Measurements from ENCODE around the gene CEP170.
"Not testable (repeated sequence)": the region's sequence is repeated elsewhere in the genome, so short reads cannot be mapped to it uniquely, and the experiment has no call there.

The CEP170 gene

DNA sequence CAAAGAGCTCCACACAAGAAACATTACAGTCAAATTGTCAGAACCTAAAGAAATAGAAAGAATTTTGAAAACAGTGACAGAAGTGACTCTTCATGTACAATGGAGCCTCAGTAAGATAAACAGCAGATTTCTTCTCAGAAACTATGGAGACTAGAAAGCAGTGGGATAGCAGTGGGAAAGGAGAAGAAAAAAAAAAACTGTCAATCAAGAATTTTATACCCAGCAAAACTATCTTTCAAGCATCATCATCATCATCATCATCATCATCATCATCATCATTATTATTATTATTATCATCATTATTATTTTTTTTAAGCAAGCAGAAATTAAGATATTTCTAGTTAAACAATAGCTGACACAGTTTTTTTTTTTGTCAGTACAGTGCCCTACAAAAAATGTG lies 24.2 kb downstream of the CEP170 start:
- no peak for DNase-seq

DNA sequence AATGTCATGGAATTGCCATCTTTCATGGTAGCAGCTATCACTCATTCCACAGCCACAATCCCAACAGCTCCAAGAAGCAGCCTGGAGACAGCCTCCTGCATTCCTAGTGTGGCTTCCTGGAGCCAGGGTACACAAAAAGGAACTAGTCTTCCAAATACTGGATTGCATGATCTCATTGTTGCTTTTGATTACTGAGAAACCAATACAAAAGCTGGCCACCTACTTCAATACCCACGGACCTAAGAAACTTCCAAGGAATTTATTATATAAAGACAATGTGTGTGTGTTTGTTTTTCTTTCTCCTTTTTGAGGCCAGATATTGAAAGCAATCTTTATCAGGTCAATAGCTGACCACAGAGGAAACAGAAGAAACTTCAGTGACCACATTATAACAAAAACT lies 25.6 kb downstream of the CEP170 start:
- DNase-seq, result no peak

DNA sequence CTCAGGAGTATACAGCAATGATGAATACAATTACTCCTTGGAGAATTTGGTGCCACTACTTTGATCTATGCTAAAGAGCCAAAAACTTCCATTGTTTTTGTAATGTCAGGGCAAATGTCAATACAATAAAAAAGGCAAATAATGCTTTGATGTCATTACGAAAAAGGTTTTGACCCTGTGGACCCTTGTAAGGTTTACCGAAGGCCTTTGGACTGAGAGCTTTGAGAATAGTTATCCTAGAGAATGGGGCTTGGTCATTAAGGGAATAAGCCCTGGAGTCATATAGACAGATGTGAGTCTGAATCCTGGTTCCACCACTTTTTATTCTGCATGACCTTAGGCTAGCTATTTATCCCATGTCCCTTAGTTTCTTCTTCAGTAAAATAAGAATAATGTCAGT lies 27.5 kb downstream of the CEP170 start:
- no peak for DNase-seq

DNA sequence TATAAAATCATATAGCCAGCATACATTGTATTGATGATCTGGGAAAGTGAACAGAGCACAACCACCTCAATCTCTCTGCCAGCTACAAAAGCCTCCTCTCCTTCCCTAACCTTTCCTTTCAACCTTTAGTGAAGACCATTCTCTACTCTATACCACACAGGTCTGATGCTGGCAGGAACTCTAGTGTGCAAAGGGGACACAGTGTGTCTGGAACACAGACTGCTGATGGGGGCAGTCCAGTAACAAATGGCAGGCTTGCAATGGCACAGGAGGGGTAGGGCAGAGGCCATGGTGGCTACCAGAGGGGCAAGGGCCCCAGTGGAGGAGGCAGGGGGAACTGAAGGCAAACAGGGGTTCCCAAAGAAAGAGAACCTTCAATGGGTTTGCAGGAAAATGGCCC lies 37.0 kb downstream of the CEP170 start:
- DNase-seq, result no peak

DNA sequence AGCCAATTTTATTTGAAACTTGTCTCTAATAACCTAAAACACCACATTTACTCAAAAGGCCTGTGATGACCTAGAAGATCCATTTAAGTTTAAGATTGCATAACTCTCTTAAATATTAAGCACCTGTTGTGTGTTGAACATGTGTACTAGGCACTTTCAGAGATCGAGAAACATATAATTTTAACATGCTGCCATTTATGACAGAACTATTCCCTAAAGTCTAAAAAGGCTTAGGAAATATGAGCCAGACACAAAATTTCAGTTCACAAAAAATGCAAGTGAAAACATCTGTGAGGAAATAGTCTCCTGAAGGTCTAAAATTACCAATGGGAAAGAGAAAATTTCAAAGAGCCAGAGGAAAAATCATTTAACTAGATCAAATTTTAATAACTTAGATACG lies 37.7 kb downstream of the CEP170 start:
- DNase-seq, result no peak

DNA sequence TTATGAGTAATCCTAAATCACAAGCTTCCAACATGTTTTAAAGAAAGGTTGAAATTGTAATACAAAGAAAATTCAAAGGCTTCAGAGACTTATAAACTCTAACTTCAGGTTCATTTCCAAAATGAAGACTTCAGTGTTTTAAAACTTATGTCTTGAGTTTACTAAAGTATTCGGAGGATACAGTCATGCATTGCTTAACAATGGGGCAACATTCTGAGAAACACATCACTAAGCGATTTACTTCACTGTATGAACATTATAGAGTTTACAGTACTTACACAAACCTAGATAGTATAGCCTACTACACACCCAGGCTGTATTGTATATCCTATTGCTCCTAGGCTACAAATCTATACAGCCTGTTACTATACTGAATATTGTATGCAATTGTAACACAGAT lies 38.3 kb downstream of the CEP170 start:
- no peak for DNase-seq

DNA sequence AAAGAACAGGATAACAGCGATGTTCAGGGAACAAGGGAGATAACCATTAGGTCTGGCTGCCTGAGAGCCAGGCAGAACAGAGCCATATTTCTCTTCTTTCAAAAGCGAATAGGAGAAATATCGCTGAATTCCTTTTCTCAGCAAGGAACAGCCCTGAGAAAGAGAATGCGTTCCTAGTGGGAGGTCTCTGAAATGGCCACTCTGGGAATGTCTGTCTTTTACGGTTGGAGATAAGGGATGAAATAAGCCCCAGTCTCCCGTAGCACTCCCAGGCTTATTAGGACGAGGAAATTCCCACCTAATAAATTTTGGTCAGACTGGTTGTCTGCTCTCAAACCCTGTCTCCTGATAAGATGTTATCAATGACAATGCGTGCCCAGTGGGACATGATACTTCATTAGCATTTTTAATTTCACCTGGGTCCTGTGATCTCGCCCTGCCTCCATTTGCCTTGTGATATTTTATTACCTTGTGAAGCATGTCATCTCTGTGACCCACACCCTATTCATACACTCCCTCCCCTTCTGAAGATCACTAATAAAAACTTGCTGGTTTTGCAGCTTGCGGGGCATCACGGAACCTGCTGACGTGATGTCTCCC lies 39.7 kb downstream of the CEP170 start:
- DNase-seq, result not testable (repeated sequence)

DNA sequence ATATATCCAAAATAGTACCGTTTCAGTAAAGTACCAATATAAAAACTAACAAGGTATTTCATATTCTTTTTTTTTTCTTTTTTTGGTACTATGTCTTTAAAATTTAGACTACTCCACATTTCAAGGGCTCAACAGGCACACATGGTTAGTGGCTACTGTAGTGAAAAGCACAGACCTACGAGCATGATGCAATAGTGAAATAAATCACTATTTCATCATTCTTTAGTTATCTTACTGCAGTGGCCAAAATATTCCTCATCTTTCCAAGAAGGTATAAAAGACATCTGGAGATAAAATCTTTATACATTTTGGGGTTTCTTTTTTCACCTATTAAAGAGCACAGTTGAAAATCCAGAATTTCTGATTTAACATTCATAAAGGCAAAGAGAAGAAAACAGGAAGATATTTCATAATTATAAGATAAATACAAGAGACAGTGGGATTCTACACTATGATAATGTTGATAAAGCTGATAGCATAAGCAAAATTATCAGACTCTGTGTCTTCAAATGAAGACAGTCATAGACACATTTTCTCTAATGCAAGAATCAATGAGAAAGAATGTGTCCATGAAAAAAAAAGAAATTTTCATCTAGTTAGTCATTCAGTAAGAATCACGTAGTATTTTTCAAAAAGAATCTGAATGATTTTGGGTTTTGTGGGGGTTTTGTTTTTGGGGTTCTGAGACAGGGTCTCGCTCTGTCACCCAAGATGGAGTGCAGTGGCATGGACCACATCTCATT lies 41.9 kb downstream of the CEP170 start:
- DNase-seq, result no peak

DNA sequence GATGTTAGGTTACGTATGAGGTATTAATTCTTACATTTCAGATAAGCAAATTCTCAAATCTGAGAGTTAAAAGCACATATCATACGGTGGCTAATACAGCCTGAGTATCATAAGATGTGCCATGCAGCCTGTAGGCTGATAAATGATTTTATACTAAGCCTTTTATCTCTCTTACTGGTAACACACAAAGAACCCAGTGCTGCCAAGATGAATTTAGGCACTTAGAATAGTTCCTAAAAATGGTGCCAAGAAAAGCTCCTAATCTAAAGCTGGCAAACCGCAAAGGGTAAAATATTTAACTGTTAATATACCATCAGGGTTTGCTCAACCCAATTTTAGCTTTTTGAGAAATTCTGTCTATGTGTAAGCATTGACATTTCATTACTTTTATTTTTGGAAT lies 43.1 kb downstream of the CEP170 start:
- not testable (repeated sequence) for DNase-seq

DNA sequence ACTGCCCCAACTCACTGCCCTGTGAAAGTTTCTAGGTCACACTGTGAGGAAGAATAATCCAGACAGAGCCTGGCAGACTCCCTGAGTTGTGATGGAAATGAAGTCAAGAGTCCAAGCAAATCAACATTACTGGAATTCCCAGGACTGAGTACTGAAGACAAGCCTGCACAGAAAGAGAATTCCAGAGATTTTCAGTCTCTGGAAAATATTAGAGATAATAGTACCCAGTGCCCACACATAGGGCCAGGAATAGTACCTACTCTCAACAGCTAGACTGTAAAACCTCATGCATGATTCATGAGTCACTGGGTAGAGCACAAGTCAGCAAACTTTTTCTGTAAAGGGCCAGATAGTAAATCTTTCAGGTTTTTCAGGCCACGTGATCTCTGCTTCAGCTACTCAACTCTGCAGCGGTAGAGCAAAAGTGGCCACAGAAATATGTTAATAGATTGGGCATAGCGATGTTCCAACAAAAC lies 50.0 kb downstream of the CEP170 start:
- DNase-seq, result not testable (repeated sequence)

DNA sequence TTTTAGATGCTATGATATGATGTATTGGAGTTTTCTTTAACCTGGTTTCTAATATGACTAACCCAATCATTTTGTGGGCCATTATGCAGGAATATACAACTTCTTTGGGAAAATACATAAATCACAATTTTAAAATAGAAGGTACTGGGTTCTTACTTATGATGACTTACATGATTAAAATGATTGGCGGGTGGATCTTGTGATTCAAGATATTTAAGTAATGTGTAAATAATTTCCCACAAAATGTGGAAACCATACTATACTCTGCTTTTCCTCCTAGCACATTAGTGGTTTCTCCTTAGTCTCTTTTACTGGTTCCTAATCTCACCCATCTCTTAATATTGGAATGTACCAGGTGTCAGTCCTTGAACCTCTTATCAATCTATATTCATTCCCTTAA lies 50.7 kb downstream of the CEP170 start:
- not testable (repeated sequence) for DNase-seq

DNA sequence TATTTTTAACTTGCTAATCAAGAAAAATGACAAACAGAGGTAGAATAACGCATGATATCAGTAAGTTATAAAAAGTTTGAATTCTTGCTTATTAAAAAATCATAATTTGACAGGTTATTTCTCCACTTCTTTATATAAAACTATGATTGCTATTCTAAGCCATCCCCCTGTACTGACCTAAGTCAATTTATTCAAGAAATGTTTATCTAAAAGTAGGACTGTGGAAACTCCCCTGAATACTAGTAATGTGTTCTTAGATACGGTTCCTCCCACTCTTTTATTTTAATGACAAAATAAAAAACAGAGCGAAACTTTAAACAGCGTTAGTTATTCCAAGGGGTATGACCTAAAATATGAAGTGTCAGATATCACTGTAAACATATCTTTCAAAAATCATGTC lies 51.9 kb downstream of the CEP170 start:
- DNase-seq, result not testable (repeated sequence)

DNA sequence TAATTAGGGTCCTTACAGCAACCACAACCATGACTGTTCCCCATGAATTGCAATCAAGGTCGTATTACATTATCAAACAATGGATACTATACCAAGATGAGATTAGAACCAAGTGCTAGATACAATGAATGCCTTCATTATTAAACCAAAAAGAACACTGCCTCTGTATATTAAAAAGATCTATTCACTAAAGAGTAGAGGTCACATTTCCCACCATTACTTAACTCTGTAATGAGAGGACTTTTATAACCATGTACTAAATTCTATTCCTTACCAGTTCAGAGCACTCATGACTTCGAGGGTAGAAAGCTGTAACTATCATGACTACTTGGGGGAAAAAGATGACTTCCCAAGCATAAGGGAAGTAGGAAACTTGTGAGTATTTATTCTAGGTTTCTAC lies 53.8 kb downstream of the CEP170 start:
- DNase-seq, result not testable (repeated sequence)

DNA sequence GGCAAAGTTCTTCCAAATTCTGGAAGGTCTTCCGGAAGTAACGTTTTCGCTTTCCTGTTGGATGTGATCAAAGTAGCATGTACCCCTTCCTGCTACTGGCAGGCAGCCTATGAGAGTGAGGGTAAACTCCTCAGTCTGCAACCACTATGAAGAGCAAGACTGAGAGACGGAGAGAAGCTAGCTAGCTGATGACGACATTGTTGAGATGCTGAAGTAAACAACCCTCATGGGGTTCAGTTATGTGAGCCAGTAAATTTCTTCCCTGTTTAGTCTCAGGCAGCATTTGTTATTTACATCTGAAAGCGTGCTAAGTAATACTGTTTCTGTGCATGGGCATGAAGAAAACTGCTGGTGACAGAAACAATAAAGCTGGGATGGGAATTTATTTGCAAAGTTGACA lies 57.6 kb downstream of the CEP170 start:
- DNase-seq, result not testable (repeated sequence)

DNA sequence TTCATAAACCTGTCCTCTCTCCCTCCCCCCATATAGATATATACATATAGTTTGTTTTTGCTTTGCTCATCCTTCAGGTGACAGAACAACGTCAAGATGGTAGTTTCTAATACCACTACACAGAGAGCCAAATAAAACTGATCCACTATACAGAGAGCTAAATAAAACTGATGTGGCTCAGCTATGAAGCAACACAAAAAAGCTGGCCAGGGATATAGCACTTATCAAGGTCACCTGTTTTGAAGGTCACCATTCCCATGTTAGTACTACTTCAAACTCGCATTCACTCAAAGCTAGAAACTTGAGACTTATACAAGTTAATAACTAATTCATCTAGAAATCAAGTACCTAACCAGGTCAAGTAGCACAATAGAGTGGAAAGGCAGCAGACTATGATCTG lies 61.8 kb downstream of the CEP170 start:
- DNase-seq, result not testable (repeated sequence)

DNA sequence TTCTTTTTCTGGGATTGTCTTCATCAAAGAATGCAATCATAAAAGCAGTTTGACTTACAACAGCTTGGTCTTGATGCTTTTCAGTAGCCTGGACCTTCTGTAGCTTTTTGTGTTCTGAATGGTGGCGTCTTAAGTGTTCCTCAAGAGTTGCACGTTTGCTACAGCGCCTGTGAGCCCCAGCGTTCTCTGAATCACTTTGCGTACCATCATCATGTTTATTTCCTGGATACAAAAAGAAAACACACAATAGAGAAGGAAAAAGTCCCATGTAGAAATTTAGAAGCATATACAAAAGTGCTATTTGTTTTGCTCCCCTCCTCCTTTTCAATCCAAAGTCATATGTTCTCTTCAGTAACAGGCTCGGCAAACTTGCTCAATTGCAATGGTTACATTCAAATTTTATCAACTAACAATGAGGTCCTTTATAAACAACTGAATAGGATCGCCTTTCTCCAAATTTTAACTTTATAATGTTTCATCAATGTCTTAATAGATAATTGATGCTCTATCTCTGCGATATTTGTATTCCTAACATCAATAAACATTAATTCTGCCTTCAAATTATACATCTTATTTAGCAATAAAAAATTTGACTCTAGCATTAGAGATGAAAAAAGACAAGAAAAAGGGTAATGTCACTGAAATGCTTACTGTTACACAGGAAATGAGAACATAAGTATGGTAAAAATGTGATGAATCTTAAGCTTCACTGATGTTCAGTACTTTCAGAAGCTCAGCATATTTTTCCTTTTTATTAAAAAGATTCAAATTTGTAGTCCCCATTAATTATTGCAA lies 68.7 kb downstream of the CEP170 start:
- DNase-seq, result not testable (repeated sequence)

DNA sequence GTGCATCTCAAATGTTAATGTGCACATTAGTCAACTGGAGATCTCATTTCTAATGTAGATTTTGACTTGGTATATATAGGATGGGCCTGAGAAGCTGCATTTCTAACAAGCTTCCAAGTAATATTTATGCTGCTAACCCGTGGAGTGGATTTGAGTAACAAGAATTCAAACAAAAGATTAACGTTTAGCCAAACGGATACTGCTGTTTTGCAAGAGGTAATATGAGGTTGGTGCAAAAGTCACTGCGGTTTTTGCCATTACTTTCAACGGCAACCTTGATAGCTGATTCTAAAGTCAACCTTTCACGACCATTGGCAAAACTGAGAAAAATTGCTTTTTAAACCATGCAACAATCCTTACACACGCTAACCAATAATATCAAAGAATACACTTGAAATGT lies 70.3 kb downstream of the CEP170 start:
- not testable (repeated sequence) for DNase-seq

DNA sequence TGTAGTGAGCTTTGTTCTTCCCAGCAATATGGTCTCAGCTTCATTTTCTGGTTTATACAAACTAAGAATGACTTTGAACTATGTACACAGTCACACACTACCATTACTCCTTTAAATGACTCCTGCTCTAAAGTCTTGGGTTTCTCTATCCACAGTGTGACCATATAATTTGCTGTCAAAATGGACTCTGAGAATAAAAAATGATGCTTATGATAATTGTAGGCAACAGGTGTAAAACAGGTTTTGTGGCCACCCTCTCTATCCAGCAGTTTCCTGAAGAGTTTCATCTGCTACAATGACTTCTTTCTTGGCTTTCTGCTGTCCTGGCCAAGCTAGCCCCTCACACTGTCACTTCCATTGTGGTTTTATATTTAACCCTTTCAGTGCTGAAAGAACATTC lies 71.4 kb downstream of the CEP170 start:
- not testable (repeated sequence) for DNase-seq

DNA sequence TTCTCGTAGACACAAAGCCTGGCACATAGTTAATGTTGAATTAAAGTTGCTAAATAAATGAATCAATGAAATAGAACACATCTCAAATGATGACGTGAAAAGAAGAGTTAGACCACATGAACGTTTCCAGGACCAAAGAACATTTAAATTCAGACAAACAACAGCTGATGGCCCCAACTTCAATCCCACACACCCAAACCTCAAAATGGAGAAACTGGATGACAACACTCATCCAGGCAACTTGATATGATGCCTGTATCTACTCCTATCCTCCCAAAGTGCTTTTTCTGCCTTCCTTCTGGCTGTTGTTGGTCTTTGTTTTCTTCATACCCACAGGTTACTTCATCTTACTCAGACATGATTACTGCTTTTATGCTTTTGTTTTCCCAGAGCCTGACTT lies 71.9 kb downstream of the CEP170 start:
- not testable (repeated sequence) for DNase-seq

DNA sequence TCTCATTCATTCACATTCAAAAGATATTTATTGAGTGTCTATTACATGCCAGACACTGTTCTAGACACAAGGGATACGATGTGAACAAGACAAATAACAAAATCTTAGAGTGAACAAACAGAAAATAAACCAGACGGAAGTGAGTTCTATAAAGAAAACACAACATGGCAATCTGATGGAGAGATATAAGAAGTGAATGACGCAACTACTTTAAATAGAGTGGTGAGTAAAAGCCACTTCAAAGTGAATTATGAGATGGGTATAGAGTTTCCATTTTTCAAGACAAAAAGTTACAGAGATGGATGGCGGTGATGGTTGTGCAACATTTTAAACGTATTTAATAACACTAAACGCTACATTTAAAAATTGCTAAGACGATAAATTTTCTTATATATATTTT lies 75.4 kb downstream of the CEP170 start:
- no peak for DNase-seq

DNA sequence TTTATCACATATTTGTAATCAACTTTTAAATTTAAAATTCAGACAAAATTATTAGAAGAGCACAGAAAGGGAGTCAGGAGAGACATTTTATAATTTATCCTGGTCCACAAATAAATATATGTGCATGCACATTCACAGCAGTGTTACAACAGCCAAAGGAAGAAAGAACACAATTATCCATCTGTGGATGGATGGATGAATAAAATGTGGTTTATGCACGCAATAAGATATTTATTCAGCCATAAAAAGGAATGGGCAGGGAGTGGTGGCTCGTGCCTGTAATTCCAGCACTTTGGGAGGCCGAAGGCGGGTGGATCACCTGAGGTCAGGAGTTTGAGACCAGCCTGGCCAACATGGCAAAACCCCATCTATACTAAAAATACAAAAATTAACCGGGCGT lies 77.3 kb downstream of the CEP170 start:
- not testable (repeated sequence) for DNase-seq

DNA sequence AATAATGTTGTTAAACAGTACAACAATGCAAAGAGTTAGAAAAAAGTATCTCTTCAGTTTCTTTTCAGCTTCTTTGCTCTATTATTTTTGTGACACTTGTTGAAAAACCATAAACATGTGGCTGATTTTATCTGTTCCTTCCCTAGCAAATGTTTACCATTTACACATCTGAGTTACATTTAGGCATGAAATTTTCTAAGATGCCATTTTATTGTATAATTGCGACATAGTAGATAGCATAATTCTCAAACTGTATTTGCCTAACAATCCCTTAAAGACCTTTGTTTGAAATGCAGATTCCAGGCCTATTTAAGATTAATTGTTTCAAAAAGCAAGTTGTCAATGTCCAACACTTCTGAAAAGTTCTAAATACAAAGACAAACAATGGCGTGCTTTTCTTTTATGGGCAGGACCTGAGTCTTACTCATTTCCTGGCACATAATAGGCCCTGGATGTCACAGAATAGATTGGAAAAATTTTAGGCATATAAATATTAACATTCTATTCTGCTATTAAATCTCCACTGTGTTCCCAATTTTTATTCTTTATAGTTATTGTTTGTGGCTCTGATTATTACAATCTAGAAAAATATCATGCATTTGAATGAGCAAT lies 81.2 kb downstream of the CEP170 start:
- DNase-seq, result not testable (repeated sequence)

DNA sequence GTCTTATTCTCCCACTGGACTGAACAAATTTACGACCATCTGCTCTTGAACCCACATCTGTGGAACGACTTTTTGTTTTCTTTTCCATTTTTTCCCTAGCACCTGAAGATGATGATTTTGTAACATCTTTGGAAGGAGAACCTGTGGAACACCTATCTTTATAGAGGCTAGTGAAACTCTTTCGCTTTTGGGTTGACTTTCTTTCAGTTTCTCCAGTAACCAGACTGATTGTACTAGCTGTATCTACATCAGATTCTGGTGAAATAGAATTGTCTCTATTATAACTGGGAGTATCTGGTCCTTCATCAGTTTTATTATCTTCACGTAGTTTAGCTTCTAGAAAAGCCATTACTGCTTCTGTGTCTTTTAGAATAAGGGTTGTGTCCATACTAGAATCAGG lies 90.2 kb downstream of the CEP170 start:
- DNase-seq, result not testable (repeated sequence)
